B cell (primary cell): ENCODE data around the gene SCFD2. TPM values are rescaled to one million over a fixed set of nuclear protein-coding genes. Genes with fewer than 3 reads are reported as not detected.
A peak's percentile ranks its signal among the peaks of the same experiment; 100 is the strongest.

ENCODE experiments used
- ATAC-seq: fragments of 200-7000 bp; cut with Tn5 transposase; one replicate; pipeline ENCODE4 v1.10.0; 2021; ENCODE audit warnings: low read depth, mild to moderate bottlenecking, moderate number of reproducible peaks, moderate library complexity
- CTCF ChIA-PET: fragments of 350-600 bp; sonication (Branson Sonifier 250); formaldehyde crosslinking; loops from one replicate; lab custom pipeline; 2021; ENCODE audit warnings: antibody characterized with exemption, inconsistent platforms; lab: Charles Lee
- POLR2A ChIA-PET: fragments of 350-600 bp; sonication (Branson Sonifier 250); formaldehyde crosslinking; loops from one replicate; lab custom pipeline; 2021; ENCODE audit warnings: antibody characterized with exemption; lab: Charles Lee
- DNase-seq: peaks from one replicate; pipeline ENCODE4 v3.0.0; 2013
- H2AFZ ChIP-seq: 2 replicates; pipeline ENCODE4 v1.6.1; 2012; ENCODE audit warnings: mild to moderate bottlenecking, low read depth, low read length; ENCODE audit not compliant: insufficient read depth, poor library complexity, severe bottlenecking
- H3K27ac ChIP-seq, 2 donors: 1 replicate in 1 of 2; 2 replicates in 1 of 2; pipeline ENCODE4 v1.5.1; 2012 to 2013; ENCODE audit warnings: low read length in 2 of 2, mild to moderate bottlenecking in 2 of 2, moderate library complexity in 1 of 2
- H3K27me3 ChIP-seq, 4 experiments: fragments of 200-600 bp in 1 of 4; sonication (generic) in 1 of 4; replicated peaks in 1 of 4; 1 replicate in 2 of 4; 2 replicates in 2 of 4; pipeline versions ENCODE4 v1.6.1 to v1.7.0; 2013 to 2016; ENCODE audit warnings: low read length in 3 of 4, mild to moderate bottlenecking in 2 of 4, mixed read lengths in 1 of 4, moderate library complexity in 1 of 4; ENCODE audit not compliant: insufficient read depth in 4 of 4, control insufficient read depth in 3 of 4; ENCODE audit errors: control extremely low read depth in 1 of 4
- H3K36me3 ChIP-seq, 2 experiments: replicated peaks in 1 of 2; 1 replicate in 1 of 2; 2 replicates in 1 of 2; pipeline versions ENCODE4 v1.6.1 to v1.7.1; 2013; ENCODE audit warnings: low read length in 1 of 2; ENCODE audit not compliant: insufficient read depth in 2 of 2, control insufficient read depth in 1 of 2; ENCODE audit errors: control extremely low read depth in 1 of 2, extremely low read depth in 1 of 2
- H3K4me1 ChIP-seq, 2 donors: fragments of 200-600 bp in 1 of 2; sonication (generic) in 1 of 2; 1 replicate in 1 of 2; 2 replicates in 1 of 2; pipeline versions ENCODE4 v1.5.1 to v1.6.1; 2013 to 2017; ENCODE audit warnings: low read length in 2 of 2; ENCODE audit not compliant: control insufficient read depth in 2 of 2, insufficient read depth in 2 of 2
- H3K4me2 ChIP-seq: replicated peaks from 2 replicates; pipeline ENCODE3; 2012; ENCODE audit warnings: mild to moderate bottlenecking, low read depth, low read length; ENCODE audit not compliant: poor library complexity, severe bottlenecking
- H3K4me3 ChIP-seq, 5 experiments: fragments of 200-600 bp in 1 of 5; sonication (generic) in 1 of 5; 1 replicate in 3 of 5; 2 replicates in 2 of 5; pipeline versions ENCODE4 v1.5.1 to v1.7.0; 2011 to 2016; ENCODE audit warnings: low read length in 4 of 5, mild to moderate bottlenecking in 4 of 5, low read depth in 2 of 5, control low read depth in 1 of 5, moderate library complexity in 1 of 5; ENCODE audit not compliant: insufficient read depth in 1 of 5; ENCODE audit errors: control extremely low read depth in 1 of 5, extremely low read depth in 1 of 5
- H3K79me2 ChIP-seq: fragments of 200-600 bp; sonication (generic); one replicate; pipeline ENCODE4 v1.6.0; 2016; ENCODE audit warnings: low read length; ENCODE audit not compliant: control insufficient read depth, insufficient read depth
- H3K9ac ChIP-seq: fragments of 200-600 bp; sonication (generic); 2 replicates; pipeline ENCODE4 v1.6.1; 2017; ENCODE audit warnings: mild to moderate bottlenecking, low read length, moderate library complexity
- H3K9me3 ChIP-seq, 3 donors: one replicate each; pipeline versions ENCODE4 v1.6.1 to v1.7.1; 2013; ENCODE audit warnings: low read length in 2 of 3; ENCODE audit not compliant: control insufficient read depth in 2 of 3, insufficient read depth in 1 of 3; ENCODE audit errors: control extremely low read depth in 1 of 3
- H4K20me1 ChIP-seq: 2 replicates; pipeline ENCODE4 v1.6.0; 2012; ENCODE audit warnings: mild to moderate bottlenecking, low read length; ENCODE audit not compliant: insufficient read depth, control insufficient read depth, poor library complexity, severe bottlenecking
- H3K27ac Mint-ChIP-seq: one replicate; pipeline ENCODE4 v1.8.0; 2021; ENCODE audit warnings: mixed read lengths
- H3K27me3 Mint-ChIP-seq: one replicate; pipeline ENCODE4 v1.8.0; 2021; ENCODE audit warnings: mixed read lengths
- H3K4me1 Mint-ChIP-seq: one replicate; pipeline ENCODE4 v1.8.0; 2021; ENCODE audit warnings: mixed read lengths
- H3K4me3 Mint-ChIP-seq: one replicate; pipeline ENCODE4 v1.8.0; 2021; ENCODE audit warnings: mixed read lengths
- H3K9me3 Mint-ChIP-seq: one replicate; pipeline ENCODE4 v1.8.0; 2022; ENCODE audit warnings: mixed read lengths; ENCODE audit not compliant: insufficient read depth
- CTCF ChIP-seq: fragments of 200-600 bp; IDR thresholded peaks from one replicate; pipeline ENCODE4 v1.8.0; 2022; ENCODE audit warnings: antibody characterized with exemption, mild to moderate bottlenecking
- EZH2 ChIP-seq: IDR thresholded peaks from 2 replicates; pipeline ENCODE4 v1.6.1; 2012; ENCODE audit warnings: borderline replicate concordance, low read depth, mild to moderate bottlenecking, moderate library complexity, low read length; ENCODE audit not compliant: insufficient read depth, poor library complexity, severe bottlenecking
- intact Hi-C: fragments of 100-400 bp; cut with micrococcal nuclease; formaldehyde crosslinking; loops from one replicate; pipeline ENCODE4 v1.10.0; 2022
- polyA plus RNA-seq: library from polyadenylated mRNA; depleted of rRNA; stranded (reverse); fragments of >200 nt; gene quantifications from 2 replicates; pipeline ENCODE4 v1.2.3, GENCODE V29; 2012
- total RNA-seq, 2 donors: library from RNA; stranded (reverse); fragments of 120-200 nt in 1 of 2; gene quantifications; 1 replicate in 1 of 2; 2 replicates in 1 of 2; pipeline versions ENCODE4 v1.2.3 to v1.2.4, GENCODE V29; 2013 to 2022

SCFD2 gene
- total and polyA plus RNA-seq, 2 donors (not counting 1 experiment from before 2014, with no cell fraction given), result 12.8 to 20.4 TPM

GRCh38 chr4:53355930-53356521, 9.8 kb downstream of the SCFD2 start:
- Histone ChIP-seq H3K9ac (no peak overlapping the region), H2AFZ (no peak overlapping the region)

More at GRCh38 chr4:53355930-53356521, 9.8 kb downstream of the SCFD2 start:
- no peak overlapping the region for H3K4me2 ChIP-seq
- Mint-ChIP-seq H3K9me3 (no peaks in the 10 kb centered on the region), H3K27me3 (no peaks in the 10 kb centered on the region), H3K27ac (peak overlapping the region; percentile 16), H3K4me1 (peaks cover 25% of the 10 kb centered on the region), H3K4me3 (no peak overlapping the region)
- TF ChIP-seq EZH2 (no peak), CTCF (no peak)
- H3K27me3 ChIP-seq, result no peaks in the 10 kb centered on the region
- no peak for DNase-seq
- H3K79me2 ChIP-seq, result peaks cover 29% of the 10 kb centered on the region
- peaks cover 0 to 2% of the 10 kb centered on the region in 2 donors for H3K4me1 ChIP-seq
- ATAC-seq, result no peak
- no peak overlapping the region for H3K4me3 ChIP-seq
- ChIA-PET CTCF (no interaction called here), POLR2A (no interaction called here)
- intact Hi-C loops, result no loop called here
- no peaks in the 10 kb centered on the region for H4K20me1 ChIP-seq
- peaks cover 0 to 6% (median 0%) of the 10 kb centered on the region in 3 donors for H3K9me3 ChIP-seq
- peaks cover 2 to 18% of the 10 kb centered on the region in 2 experiments for H3K36me3 ChIP-seq
- H3K27ac ChIP-seq, result no peak overlapping the region
